ENCODE results near the gene BIRC3.

The BIRC3 gene

GRCh38 chr11:102317099-102317767 is at the start of gene BIRC3:
Gene BIRC3, plus strand, starts transcription at chr11:102317484. Its CDS starts 7,026 bp downstream, at chr11:102324510.
- peak; percentile 79 for DNase-seq

- no peak for DNase-seq
Measured at GRCh38 chr11:102267609-102268008, 49.7 kb upstream of the BIRC3 start.

- peak; percentile 3 for DNase-seq
Measured at GRCh38 chr11:102268083-102268984, 49.0 kb upstream of the BIRC3 start.

DNA sequence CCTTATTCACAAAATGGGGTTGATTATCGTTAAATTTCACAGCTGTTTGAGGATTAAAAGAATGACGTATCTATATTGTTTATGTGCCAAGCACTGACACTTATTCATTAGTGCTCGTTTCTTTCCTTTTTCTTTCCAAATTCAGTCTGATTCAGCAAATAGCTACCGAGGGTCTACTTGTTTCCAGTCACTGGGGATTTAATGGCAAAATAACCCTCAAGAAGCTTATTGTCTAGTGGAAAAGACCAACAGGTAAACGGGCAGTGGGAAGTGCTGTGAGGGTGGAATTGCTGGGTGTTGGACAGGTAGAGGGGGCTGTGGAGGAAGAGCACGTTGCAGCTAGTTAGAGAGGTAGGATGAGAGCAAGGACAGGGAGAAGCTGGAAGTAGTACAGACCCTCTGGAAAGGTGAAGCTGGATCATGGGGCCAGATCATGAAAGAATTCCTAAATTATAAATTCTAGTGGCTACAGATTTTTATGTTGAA is 48.3 kb upstream of the BIRC3 start:
- DNase-seq, result no peak

- no peak for DNase-seq
Measured at GRCh38 chr11:102269927-102270326, 47.4 kb upstream of the BIRC3 start.

DNA sequence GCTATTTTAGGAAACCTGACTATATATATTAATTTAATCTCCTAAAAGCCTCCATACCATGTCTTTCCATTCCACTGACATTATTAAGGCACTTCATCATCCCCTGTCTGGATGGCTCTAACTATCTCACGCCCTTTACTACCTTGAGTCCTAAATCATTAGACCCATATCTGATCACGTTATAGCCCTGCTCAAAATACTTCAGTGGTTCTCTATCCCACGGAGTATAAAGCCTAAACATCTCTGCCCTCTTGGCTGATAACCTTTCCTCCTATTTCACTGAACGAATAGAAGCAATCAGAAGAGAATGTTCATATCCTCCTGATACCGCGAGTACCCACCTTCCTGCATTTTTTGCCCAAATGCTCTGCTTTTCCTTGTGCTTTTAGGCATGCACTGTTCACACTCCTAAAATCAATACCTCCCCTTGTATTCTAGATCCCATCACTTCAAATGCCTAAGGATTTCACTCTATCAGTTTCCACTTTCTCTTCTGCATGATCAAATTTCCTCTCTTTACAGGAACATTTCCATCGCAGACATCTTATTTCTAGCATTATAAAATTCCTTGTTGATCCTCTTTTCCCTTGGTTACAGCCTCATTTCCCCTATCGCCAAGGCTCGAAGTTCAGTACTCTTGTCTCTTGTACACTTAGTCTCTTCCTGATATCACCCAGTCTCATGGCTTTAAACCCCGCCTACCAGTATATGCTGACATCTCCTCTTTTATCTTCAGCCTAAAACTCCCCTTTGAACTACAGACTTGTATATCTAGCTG is 45.0 kb upstream of the BIRC3 start:
- no peak for DNase-seq

DNA sequence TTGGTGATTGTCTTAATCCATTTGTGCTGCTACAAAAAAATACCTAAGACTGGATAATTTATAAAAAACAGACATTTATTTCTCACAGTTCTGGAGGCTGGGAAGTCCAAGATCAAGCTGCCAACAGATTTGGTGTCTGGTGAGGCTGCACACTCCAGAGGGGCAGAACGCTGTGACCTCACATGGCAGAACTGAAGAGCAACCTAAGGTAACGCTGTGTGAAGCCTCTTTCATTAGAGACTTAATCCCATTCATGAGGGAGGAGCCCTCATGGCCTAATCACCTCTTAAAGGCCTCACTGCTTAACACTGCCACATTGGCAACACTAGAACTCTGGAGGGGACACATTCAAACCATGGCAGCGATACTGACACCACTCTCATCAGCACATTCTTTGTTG is 42.7 kb upstream of the BIRC3 start:
- DNase-seq, result no peak

DNA sequence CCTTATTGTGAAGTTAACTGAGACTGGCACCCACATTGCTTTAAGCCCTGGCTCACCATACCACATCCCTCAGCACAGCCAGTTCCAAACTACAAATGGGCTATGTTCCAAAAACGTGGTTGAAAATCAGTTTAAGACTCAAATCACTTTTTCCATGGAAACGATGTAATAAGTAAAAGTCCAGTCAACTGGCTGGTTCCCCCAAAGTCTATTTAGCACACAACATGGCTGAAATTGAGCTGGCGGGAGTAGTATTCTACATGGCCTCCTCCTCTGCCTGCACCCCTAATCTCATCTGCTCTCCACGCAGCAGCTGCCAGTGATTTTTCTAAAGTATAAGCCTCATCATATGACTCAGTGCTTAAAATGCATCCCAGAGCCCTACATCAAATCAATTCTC is 40.9 kb upstream of the BIRC3 start:
- DNase-seq, result no peak

DNA sequence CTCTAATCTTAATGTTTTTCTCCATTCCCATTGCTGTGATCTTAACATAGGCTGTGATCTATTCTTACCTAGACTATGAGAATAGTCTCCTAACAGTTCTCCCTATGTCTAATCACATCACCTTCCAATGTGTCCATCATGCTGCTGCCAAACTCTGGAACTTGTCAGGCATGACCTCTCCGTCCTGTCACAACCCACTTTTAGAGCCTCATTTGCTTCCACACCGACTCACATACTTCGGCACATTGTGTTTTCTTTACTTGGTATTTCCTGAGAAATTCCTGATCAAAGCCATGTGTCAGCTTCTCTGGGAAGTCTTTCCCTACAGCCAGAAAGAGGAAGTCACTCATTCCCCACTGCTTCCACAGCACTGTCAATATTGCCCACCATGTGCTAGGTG is 40.5 kb upstream of the BIRC3 start:
- no peak for DNase-seq

- peak; percentile 32 for DNase-seq
Measured at GRCh38 chr11:102279641-102280170, 37.6 kb upstream of the BIRC3 start.

DNA sequence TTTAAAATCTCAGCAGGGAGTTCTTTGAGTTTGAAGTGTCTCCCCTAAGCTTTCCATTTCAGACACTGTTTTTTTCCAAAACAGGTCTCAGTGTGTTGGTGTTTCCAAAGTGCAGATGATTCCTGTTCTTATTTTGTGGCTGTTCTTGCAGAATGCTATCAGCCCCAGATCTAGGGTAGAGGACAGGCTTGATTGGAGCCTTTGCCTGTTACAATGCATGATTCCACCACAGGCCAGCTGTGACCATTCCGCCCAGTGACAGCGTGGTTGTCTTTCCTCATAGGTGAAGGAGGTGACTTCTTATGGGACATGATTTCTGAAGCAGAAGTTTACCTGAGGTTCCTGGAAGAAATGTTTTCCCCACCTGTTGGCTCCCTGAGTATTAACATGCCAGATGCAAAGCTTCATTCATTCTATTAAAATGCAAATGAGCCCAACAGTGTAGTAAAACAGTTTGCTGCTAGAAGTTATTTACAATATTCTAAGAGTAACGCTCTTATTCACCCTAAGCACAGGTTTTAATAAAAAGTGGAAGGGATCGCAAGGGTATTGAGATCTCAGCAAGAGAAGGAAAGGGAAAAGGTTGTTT is 36.9 kb upstream of the BIRC3 start:
- no peak for DNase-seq

DNA sequence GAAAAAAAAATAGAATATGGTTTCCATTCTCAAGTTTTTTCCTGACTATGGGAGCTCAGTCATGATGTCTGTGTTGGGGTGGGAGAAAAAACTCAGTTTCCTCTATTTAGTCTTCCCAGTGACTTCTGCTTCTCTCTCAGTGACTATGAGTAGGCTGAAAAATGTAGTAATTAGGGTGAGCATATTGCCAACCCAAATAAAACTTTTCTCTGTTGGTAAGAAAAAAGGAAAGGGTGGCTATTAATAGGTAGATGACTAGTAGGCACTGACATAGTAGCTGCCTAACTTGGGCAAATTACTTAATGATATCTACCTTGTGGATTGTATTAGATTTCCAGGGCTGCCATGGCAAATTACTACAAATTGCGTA is 34.2 kb upstream of the BIRC3 start:
- no peak for DNase-seq

- DNase-seq, result no peak
Measured at GRCh38 chr11:102284008-102284407, 33.3 kb upstream of the BIRC3 start.

- DNase-seq, result no peak
Measured at GRCh38 chr11:102286292-102286691, 31.0 kb upstream of the BIRC3 start.

DNA sequence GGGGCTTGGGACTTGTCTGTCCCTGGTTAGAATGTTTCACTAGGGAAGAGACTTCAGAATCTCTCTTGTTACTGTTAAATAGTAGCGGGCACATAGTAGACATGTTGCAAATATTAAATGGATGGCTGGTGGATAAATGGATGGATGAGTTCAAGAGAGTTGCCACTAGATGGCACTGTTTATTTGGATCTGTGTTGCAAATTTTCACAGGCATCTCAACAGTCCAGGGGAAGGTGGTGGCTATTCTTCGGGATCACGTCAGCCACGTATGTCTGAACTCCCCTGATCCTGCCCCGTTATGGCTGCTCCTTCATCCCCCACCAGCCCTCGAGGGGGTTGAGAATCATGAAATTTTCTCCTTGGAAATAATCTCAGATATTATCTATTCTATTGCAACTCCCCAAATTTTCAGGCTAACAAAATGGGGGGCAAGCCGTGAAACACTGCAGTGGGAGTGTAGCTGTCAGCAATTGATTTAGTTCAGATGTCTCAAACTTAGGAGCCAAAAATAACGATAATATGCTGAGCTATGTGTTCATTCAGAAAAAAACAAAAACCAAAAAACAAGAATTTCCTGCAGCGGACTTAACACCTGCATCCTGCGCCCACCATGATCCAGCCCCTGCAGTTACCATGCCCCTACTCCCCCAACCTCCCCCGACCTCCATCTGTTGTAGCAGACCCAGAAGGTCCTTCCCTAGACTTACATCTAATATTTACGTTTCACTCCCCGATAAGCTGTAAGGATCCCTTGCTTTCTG is 29.1 kb upstream of the BIRC3 start:
- DNase-seq, result peak; percentile 72

DNA sequence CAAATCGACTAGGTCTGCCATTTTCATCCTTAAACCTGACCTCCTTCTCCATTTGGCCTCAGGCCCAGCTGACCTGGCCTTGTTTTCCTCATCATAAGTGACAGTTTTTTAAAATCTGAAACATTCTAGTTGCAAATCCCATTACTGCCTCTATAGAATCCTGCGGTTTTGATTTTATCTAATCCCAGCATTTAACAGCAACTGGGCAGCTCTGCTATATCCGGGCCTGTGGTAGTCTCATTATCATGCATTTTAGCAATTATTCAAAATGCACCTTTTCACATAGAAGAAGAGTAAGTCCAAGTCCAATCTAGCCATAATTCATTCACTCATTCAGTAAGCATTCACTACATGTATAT is 28.6 kb upstream of the BIRC3 start:
- DNase-seq, result no peak

DNA sequence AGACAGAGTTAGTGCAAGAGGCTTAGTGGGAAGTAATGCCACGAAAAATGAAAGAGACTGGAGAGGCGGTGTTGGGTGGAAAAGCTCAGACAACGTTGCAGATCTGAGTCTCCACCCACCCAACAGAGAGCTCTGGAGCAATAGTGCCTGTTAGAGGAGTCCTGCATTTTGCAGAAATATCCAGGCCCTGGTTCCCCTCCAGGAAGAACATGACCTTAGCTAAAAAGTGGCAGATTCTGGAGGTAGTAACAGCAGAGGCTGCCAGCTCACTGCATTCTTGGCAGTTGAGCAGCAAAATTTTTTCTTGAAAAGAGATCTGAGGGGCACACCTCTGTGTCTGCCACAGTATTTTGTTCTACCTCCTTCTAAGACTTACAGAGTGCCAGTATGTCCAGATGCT is 27.7 kb upstream of the BIRC3 start:
- no peak for DNase-seq

GRCh38 chr11:102291831-102292230 is 25.5 kb upstream of the BIRC3 start:
- DNase-seq, result no peak

GRCh38 chr11:102292933-102293332 is 24.4 kb upstream of the BIRC3 start:
- DNase-seq, result no peak

DNA sequence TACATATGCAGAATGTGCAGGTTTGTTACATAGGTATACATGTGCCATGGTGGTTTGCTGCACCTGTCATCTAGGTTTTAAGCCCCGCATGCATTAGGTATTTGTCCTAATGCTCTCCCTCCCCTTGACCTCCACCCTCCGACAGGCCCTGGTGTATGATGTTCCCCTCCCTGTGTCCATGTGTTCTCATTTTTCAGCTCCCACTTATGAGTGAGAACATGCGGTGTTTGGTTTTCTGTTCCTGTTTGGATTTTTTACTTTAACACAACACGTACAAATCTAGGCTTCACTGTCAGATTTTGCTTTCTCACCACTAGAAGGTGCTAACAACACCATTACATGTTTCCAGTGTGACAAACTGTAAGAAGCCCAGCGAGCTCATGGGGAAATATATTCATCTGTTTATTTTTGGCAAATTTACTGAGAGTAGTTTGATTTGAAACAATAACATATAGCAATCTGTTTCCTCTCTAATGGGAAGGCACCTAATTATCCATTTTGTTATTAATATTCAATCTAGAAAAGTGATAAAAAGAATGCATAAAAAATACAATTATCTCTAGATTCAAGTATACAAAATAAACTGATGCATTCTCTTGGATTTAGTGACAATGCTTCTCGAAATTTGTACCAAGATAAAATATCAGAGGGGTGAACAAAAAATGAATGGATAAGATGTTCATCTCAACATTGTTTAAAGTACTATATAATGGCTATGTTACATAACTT is 23.2 kb upstream of the BIRC3 start:
- DNase-seq, result peak; percentile 55

- DNase-seq, result no peak
Measured at GRCh38 chr11:102295045-102295444, 22.2 kb upstream of the BIRC3 start.
